NCI-H2029 (cell line): ENCODE results near the gene MC3R.

Source experiments
- DNase-seq: peaks from one replicate; lab custom pipeline; 2025; lab: John Stamatoyannopoulos, UW

MC3R gene

DNA sequence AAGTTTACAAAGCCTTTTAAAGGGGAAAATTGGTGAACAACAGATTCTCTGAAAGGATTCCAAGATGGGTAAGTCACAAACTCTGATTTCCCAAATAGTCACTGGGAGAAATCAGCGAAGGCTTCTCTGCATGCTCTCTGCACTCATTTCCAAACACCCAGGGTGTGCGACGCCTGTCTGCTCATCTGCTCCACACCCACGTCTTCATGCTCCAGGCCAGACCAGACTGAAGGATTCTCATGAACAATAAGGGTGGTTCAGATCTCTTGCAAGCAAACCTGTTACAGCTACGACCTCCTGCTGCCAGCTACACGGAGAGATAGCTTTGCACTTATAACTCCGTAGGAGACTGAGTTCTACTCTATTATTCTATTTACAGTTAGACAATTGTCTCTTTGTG is 1.4 kb downstream of the MC3R start:
- DNase-seq = no peak

DNA sequence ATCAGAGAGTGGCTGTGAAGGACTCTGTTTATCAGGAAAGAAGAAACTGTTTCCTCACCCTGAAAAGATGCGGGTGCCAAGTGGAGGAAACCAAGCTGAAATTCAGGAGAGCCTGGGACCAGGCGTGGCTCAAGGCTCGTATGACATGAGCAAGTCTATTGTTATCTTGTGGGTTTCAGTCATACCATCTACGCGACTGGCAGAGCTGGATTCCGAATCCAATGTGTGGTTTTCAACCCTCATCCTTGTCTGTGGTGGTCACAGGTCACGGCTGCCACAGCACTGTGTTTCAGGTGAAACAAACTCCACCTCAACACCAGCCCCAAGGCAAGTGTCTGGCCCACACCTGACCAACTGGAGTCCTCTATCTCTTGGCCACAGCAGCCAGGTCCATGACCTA is 9.1 kb downstream of the MC3R start:
- DNase-seq = no peak

DNA sequence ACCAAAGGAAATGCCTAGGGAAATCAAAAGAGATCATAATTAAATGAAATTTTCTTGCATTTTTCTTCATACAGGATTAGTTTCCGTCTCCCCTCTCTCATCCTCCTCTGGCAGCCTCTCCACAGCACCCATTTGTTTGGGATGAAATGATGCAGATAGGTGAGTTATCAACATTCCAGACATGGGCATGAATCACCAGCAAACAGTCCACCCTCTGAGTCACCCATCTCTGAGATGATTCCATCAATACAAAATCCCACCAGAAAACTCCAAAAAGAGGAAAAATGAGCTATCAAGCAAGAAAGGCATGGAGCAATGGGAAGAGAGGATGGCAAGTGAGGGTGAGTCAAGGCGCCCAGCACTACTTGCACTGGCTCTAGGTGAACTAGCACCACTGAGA is 11.4 kb downstream of the MC3R start:
- DNase-seq = no peak

GRCh38 chr20:56268536-56268935 is 20.0 kb downstream of the MC3R start:
- no peak for DNase-seq

GRCh38 chr20:56271974-56272373 is 23.4 kb downstream of the MC3R start:
- DNase-seq = no peak

GRCh38 chr20:56273491-56273890 is 25.0 kb downstream of the MC3R start:
- no peak for DNase-seq

DNA sequence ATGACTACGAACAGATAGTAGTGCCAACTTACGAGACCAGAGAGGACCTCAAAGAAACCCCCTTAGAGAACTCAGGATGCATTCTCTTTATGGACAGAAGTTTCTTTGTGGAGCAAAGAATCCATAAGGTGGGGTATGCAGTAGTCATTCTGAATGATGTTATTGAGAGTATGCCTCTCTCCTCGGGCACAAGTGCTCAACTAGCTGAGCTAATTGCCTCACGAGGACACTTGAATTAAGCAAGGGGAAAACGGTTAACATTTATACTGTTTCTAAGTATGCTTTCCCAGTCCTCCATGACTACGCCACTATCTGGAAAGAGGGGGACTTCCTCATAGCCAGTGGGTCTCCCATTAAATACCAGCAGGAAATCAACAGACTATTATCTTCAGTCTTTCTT is 25.6 kb downstream of the MC3R start:
- DNase-seq = no peak

DNA sequence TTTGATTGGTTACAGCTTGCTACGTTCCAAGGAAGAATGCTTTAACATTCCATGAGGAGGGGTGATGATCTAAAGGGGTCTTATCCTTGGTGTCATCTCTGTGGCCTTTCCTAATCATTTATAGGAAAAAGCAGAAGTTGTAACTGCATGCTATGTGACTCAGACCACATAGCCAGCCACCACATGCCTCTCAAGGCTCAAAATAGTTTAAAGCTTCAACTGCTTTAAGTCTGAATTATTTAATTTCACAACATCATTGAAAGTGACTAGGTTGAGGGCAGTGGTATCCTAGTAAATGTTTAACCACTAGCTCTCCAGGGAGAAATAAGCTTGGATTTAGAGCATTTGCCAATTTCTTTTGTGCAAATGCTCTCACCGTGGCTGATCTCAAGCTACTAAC is 29.7 kb downstream of the MC3R start:
- no peak for DNase-seq

- DNase-seq = no peak
Measured at GRCh38 chr20:56285496-56285895, 37.0 kb downstream of the MC3R start.

- no peak for DNase-seq
Measured at GRCh38 chr20:56289652-56290051, 41.1 kb downstream of the MC3R start.

DNA sequence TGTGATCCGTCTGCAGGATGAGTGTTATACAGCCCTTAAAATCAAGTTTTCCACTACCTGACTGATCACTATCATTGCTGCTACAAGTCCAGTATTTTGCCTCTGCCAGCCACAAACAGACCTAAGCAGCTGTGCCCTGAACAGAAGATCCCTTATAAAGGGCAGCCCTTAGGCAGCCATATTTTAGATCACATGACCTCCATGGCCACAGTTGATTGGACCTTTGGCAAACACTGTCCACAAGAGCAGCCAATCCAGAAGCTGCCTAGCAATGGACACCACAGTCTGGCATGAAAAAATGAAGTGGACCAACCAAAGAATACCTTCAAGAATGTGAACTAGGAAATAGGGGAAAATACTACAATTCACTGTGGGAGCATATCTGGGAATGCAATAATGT is 50.8 kb downstream of the MC3R start:
- DNase-seq = no peak
